GM23338 (cell line): ENCODE measurements around the gene SLC2A4RG. TPM values are rescaled to one million over a fixed set of nuclear protein-coding genes. Genes with fewer than 3 reads are reported as not detected.
A peak's percentile ranks its signal among the peaks of the same experiment; 100 is the strongest.

Experiments
- ATAC-seq: fragments of 200-7000 bp; cut with Tn5 transposase; 3 replicates; pipeline ENCODE4 v1.9.1; 2020
- DNase-seq: peaks from one replicate; pipeline ENCODE4 v3.0.0-alpha.2; 2015; ENCODE audit warnings: low spot score
- H2AFZ ChIP-seq: fragments of 200-600 bp; sonication (generic); 2 replicates; pipeline ENCODE4 v1.8.0; 2016; ENCODE audit warnings: antibody characterized with exemption, mild to moderate bottlenecking, moderate library complexity
- H3F3A ChIP-seq: fragments of 200-600 bp; sonication (generic); replicated peaks from 2 replicates; pipeline ENCODE4 v1.8.0; 2017; ENCODE audit warnings: antibody characterized with exemption, mixed run types, low read depth
- H3K27ac ChIP-seq: fragments of 200-600 bp; sonication (generic); 2 replicates; pipeline ENCODE4 v1.6.1; 2016; ENCODE audit warnings: low read depth
- H3K27me3 ChIP-seq: fragments of 200-600 bp; sonication (generic); 2 replicates; pipeline ENCODE4 v1.8.0; 2016; ENCODE audit warnings: mild to moderate bottlenecking, mixed run types, moderate library complexity; ENCODE audit not compliant: insufficient read depth
- H3K36me3 ChIP-seq: fragments of 200-600 bp; sonication (generic); 2 replicates; pipeline ENCODE4 v1.8.0; 2016; ENCODE audit warnings: mild to moderate bottlenecking; ENCODE audit not compliant: insufficient read depth
- H3K4me1 ChIP-seq: fragments of 200-600 bp; sonication (generic); 2 replicates; pipeline ENCODE4 v1.8.0; 2016; ENCODE audit warnings: mild to moderate bottlenecking, moderate library complexity; ENCODE audit not compliant: insufficient read depth
- H3K4me2 ChIP-seq: fragments of 200-600 bp; sonication (generic); 2 replicates; pipeline ENCODE4 v1.7.1; 2017; ENCODE audit warnings: mixed run types
- H3K4me3 ChIP-seq: fragments of 200-600 bp; sonication (generic); 2 replicates; pipeline ENCODE4 v1.6.1; 2016; ENCODE audit warnings: mixed run types
- H3K79me2 ChIP-seq: fragments of 200-600 bp; sonication (generic); replicated peaks from 2 replicates; pipeline ENCODE4 v1.8.0; 2017; ENCODE audit warnings: mild to moderate bottlenecking; ENCODE audit not compliant: insufficient read depth
- H3K9me2 ChIP-seq: fragments of 200-600 bp; sonication (generic); 2 replicates; pipeline ENCODE4 v1.8.0; 2017; ENCODE audit not compliant: insufficient read depth
- H4K20me1 ChIP-seq: fragments of 200-600 bp; sonication (generic); replicated peaks from 2 replicates; pipeline ENCODE4 v1.8.0; 2017; ENCODE audit warnings: mild to moderate bottlenecking; ENCODE audit not compliant: insufficient read depth
- H3K27ac Mint-ChIP-seq: 2 replicates; pipeline ENCODE4 v1.8.0; 2020; ENCODE audit warnings: inconsistent platforms, mild to moderate bottlenecking, moderate library complexity, mixed read lengths
- H3K27me3 Mint-ChIP-seq: 3 replicates; pipeline ENCODE4 v1.8.0; 2022; ENCODE audit warnings: low read depth, mild to moderate bottlenecking, moderate library complexity, mixed read lengths, inconsistent platforms; ENCODE audit not compliant: insufficient read depth, poor library complexity
- H3K36me3 Mint-ChIP-seq: 3 replicates; pipeline ENCODE4 v1.8.0; 2021; ENCODE audit warnings: low read depth, mild to moderate bottlenecking, inconsistent platforms, moderate library complexity, mixed read lengths
- H3K4me1 Mint-ChIP-seq: 3 replicates; pipeline ENCODE4 v1.8.0; 2020; ENCODE audit warnings: mild to moderate bottlenecking, inconsistent platforms, mixed read lengths
- H3K4me3 Mint-ChIP-seq: 3 replicates; pipeline ENCODE4 v1.8.0; 2021; ENCODE audit warnings: moderate library complexity, mild to moderate bottlenecking, inconsistent platforms, mixed read lengths
- H3K9me3 Mint-ChIP-seq: 3 replicates; pipeline ENCODE4 v1.8.0; 2020; ENCODE audit warnings: moderate library complexity, mild to moderate bottlenecking, inconsistent platforms, mixed read lengths
- CREB1 ChIP-seq: fragments of 250-450 bp; sonication (Bioruptor Pico); IDR thresholded peaks from 2 replicates; pipeline ENCODE4 v1.5.0; 2020; ENCODE audit warnings: low read depth, mild to moderate bottlenecking, moderate library complexity
- EZH2 ChIP-seq: fragments of 200-600 bp; sonication (generic); IDR thresholded peaks from one replicate; pipeline ENCODE4 v1.8.0; 2017; ENCODE audit warnings: antibody characterized with exemption, mild to moderate bottlenecking, low read depth; ENCODE audit not compliant: unreplicated experiment
- JUNB ChIP-seq: IDR thresholded peaks from one replicate; pipeline ENCODE4 v1.6.1; 2016; ENCODE audit warnings: antibody characterized with exemption; ENCODE audit not compliant: unreplicated experiment
- NANOG ChIP-seq: IDR thresholded peaks from 2 replicates; pipeline ENCODE4 v1.6.1; 2016; ENCODE audit warnings: antibody characterized with exemption, borderline replicate concordance
- POLR2AphosphoS5 ChIP-seq: IDR thresholded peaks from 2 replicates; pipeline ENCODE4 v1.6.1; 2016; ENCODE audit warnings: antibody characterized with exemption, low read depth
- STAT1 ChIP-seq: IDR thresholded peaks from one replicate; pipeline ENCODE4 v1.6.1; 2016; ENCODE audit warnings: antibody characterized with exemption; ENCODE audit not compliant: unreplicated experiment
- ZNF114 ChIP-seq: fragments of 250-450 bp; sonication (Bioruptor Pico); IDR thresholded peaks from 2 replicates; pipeline ENCODE4 v1.5.0; 2020; ENCODE audit warnings: mild to moderate bottlenecking, moderate library complexity
- ZNF331 ChIP-seq: fragments of 250-450 bp; sonication (Bioruptor Pico); IDR thresholded peaks from 2 replicates; pipeline ENCODE4 v1.5.0; 2020; ENCODE audit warnings: low read depth, mild to moderate bottlenecking, moderate library complexity
- polyA plus RNA-seq: library from polyadenylated mRNA; unstranded; fragments of >200 nt; fragmentation: Nextera tagmentation; extraction: Ambion mirVana; gene quantifications from 2 replicates; pipeline ENCODE4 v1.2.1, GENCODE V29; 2016
- total RNA-seq: library from RNA; depleted of rRNA; stranded (reverse); fragments of >200 nt; shearing (Covaris generic); gene quantifications from 2 replicates; pipeline ENCODE4 v1.2.3, GENCODE V29; 2014
- TF ChIP-seq, protein P1 (sequence below): IDR thresholded peaks from 2 replicates; pipeline ENCODE4 v1.6.1; 2016; ENCODE audit warnings: antibody characterized with exemption
- TF ChIP-seq, protein P2 (sequence below): IDR thresholded peaks from one replicate; pipeline ENCODE4 v1.6.1; 2018; ENCODE audit warnings: antibody characterized with exemption; ENCODE audit not compliant: unreplicated experiment
- TF ChIP-seq, protein P3 (sequence below), 2 experiments: fragments of 200-600 bp in 1 of 2; sonication (generic) in 1 of 2; conservative IDR thresholded peaks; 2 replicates each; pipeline versions ENCODE4 v1.5.1 to v1.6.1; 2016 to 2017; ENCODE audit warnings: antibody characterized with exemption in 2 of 2, low read depth in 2 of 2, mild to moderate bottlenecking in 2 of 2, moderate library complexity in 1 of 2

Gene SLC2A4RG
- total and polyA plus RNA-seq, 2 experiments from 2014 or later: 22.8 to 42.0 TPM

DNA sequence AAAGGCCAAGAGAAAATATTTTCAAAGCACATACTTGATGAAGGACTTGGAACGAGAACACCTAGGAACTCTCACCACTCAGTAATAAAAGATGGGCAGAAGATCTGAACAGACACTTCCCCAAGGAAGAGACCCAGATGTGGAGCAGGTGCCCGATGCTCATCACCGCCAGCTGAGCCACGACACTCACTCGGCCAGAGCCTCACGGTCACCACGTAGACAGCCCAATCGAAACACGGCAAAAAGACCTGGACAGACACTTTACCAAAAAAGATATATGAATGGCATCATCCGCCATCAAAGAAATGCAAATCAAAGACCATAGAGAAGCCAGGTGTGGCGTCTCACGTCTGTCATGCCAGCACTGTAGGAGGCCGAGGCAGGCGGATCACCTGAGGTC is 41.6 kb downstream of the SLC2A4RG start:
- Histone ChIP-seq H3K36me3 (no peaks in the 10 kb centered on the region), H3K9me2 (no peaks in the 10 kb centered on the region), H3K4me1 (peaks cover 2% of the 10 kb centered on the region; the same call in 1 of the 2 replicates), H2AFZ (no peak overlapping the region), H3K27ac (no peak overlapping the region), H3K79me2 (peaks cover 16% of the 10 kb centered on the region), H3K4me3 (no peak overlapping the region), H4K20me1 (peaks cover 7% of the 10 kb centered on the region; the same call in 1 of the 2 replicates), H3F3A (peaks cover 17% of the 10 kb centered on the region), H3K4me2 (no peak overlapping the region), H3K27me3 (no peaks in the 10 kb centered on the region)
- H3K4me3 Mint-ChIP-seq: no peak overlapping the region
- DNase-seq: no peak
- no peak overlapping the region for H3K27ac Mint-ChIP-seq
- H3K9me3 Mint-ChIP-seq: no peaks in the 10 kb centered on the region; the same call in 2 of the 3 replicates
- H3K4me1 Mint-ChIP-seq: peaks cover 2% of the 10 kb centered on the region
- no peaks in the 10 kb centered on the region; the same call in 2 of the 3 replicates for H3K36me3 Mint-ChIP-seq
- TF ChIP-seq, protein P1, sequence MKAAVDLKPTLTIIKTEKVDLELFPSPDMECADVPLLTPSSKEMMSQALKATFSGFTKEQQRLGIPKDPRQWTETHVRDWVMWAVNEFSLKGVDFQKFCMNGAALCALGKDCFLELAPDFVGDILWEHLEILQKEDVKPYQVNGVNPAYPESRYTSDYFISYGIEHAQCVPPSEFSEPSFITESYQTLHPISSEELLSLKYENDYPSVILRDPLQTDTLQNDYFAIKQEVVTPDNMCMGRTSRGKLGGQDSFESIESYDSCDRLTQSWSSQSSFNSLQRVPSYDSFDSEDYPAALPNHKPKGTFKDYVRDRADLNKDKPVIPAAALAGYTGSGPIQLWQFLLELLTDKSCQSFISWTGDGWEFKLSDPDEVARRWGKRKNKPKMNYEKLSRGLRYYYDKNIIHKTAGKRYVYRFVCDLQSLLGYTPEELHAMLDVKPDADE: no peak
- TF ChIP-seq CREB1 (CRISPR knock-in tag): no peak
- no peak for TF ChIP-seq JUNB
- TF ChIP-seq, protein P2, sequence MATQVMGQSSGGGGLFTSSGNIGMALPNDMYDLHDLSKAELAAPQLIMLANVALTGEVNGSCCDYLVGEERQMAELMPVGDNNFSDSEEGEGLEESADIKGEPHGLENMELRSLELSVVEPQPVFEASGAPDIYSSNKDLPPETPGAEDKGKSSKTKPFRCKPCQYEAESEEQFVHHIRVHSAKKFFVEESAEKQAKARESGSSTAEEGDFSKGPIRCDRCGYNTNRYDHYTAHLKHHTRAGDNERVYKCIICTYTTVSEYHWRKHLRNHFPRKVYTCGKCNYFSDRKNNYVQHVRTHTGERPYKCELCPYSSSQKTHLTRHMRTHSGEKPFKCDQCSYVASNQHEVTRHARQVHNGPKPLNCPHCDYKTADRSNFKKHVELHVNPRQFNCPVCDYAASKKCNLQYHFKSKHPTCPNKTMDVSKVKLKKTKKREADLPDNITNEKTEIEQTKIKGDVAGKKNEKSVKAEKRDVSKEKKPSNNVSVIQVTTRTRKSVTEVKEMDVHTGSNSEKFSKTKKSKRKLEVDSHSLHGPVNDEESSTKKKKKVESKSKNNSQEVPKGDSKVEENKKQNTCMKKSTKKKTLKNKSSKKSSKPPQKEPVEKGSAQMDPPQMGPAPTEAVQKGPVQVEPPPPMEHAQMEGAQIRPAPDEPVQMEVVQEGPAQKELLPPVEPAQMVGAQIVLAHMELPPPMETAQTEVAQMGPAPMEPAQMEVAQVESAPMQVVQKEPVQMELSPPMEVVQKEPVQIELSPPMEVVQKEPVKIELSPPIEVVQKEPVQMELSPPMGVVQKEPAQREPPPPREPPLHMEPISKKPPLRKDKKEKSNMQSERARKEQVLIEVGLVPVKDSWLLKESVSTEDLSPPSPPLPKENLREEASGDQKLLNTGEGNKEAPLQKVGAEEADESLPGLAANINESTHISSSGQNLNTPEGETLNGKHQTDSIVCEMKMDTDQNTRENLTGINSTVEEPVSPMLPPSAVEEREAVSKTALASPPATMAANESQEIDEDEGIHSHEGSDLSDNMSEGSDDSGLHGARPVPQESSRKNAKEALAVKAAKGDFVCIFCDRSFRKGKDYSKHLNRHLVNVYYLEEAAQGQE: no peak
- no peak for TF ChIP-seq POLR2AphosphoS5
- no peak for TF ChIP-seq EZH2
- TF ChIP-seq NANOG: no peak
- no peak for ATAC-seq
- peaks cover 7% of the 10 kb centered on the region for H3K27me3 Mint-ChIP-seq

DNA sequence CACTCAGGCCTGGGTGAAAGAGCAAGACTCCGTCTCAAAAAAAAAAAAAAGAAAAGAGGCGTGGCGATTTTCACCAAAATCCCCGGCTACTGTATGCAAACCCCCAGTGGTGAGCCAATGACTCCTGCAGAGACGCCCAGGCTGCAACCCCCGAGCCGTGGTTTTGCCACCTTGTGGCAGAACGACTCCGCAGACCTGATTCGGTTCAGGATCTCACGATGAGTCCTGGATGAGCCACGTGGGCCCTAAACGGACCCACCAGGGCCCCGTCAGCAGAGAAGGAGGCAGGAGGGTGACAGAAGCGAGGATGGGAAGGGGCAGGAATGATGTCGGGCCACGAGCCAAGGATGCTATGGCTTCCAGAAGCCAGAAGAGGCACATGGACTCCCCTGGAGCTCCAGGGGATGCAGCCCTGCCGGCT is 42.5 kb downstream of the SLC2A4RG start:
- ATAC-seq: peak; percentile 39

More for the DNA sequence above, 42.5 kb downstream of the SLC2A4RG start:
- Histone ChIP-seq H3K27ac (no peak overlapping the region), H3K79me2 (peaks cover 15% of the 10 kb centered on the region), H3K4me3 (no peak overlapping the region), H3F3A (peaks cover 23% of the 10 kb centered on the region), H3K4me2 (no peak overlapping the region), H3K27me3 (no peaks in the 10 kb centered on the region), H2AFZ (no peak overlapping the region), H3K9me2 (no peaks in the 10 kb centered on the region), H4K20me1 (peaks cover 11% of the 10 kb centered on the region), H3K36me3 (no peaks in the 10 kb centered on the region), H3K4me1 (no peaks in the 10 kb centered on the region)
- peak; percentile 48 for DNase-seq
- Mint-ChIP-seq H3K36me3 (no peaks in the 10 kb centered on the region; the same call in 2 of the 3 replicates), H3K27ac (no peak overlapping the region), H3K4me1 (no peaks in the 10 kb centered on the region; the same call in 1 of the 3 replicates), H3K27me3 (peaks cover 7% of the 10 kb centered on the region), H3K4me3 (no peak overlapping the region), H3K9me3 (no peaks in the 10 kb centered on the region; the same call in 2 of the 3 replicates)
- TF ChIP-seq ZNF331 (CRISPR knock-in tag) (no peak), STAT1 (no peak), ZNF114 (CRISPR knock-in tag) (no peak)
- TF ChIP-seq, protein P1: no peak
- TF ChIP-seq, protein P3, sequence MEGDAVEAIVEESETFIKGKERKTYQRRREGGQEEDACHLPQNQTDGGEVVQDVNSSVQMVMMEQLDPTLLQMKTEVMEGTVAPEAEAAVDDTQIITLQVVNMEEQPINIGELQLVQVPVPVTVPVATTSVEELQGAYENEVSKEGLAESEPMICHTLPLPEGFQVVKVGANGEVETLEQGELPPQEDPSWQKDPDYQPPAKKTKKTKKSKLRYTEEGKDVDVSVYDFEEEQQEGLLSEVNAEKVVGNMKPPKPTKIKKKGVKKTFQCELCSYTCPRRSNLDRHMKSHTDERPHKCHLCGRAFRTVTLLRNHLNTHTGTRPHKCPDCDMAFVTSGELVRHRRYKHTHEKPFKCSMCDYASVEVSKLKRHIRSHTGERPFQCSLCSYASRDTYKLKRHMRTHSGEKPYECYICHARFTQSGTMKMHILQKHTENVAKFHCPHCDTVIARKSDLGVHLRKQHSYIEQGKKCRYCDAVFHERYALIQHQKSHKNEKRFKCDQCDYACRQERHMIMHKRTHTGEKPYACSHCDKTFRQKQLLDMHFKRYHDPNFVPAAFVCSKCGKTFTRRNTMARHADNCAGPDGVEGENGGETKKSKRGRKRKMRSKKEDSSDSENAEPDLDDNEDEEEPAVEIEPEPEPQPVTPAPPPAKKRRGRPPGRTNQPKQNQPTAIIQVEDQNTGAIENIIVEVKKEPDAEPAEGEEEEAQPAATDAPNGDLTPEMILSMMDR (conservative IDR thresholded peaks at IDR 0.05; ENCODE audit: low read depth in 2 of 2): peak in 1 of 2 experiments; percentile 24; a peak in 1 of 4 replicates
